ENCODE measurements around the gene IL15. TPM values are rescaled to one million over a fixed set of nuclear protein-coding genes. Genes with fewer than 3 reads are reported as not detected.

IL15 gene
- total RNA-seq, 1 donor from 2014 or later: 9.0 TPM

GRCh38 chr4:141697116-141697515 lies 60.7 kb downstream of the IL15 start:
- DNase-seq (ENCODE audit: low read depth): no peak
- Histone ChIP-seq H3K36me3 (ENCODE audit: control insufficient read depth, insufficient read depth, low read length) (no peaks in the 10 kb centered on the region), H3K27me3 (ENCODE audit: control insufficient read depth, insufficient read depth, low read length) (no peaks in the 10 kb centered on the region), H3K4me3 (ENCODE audit: low read depth, low read length) (no peak overlapping the region)
- no peak for TF ChIP-seq CTCF (IDR thresholded peaks at IDR 0.05; ENCODE audit: insufficient read depth, low read length, poor library complexity, severe bottlenecking)

DNA sequence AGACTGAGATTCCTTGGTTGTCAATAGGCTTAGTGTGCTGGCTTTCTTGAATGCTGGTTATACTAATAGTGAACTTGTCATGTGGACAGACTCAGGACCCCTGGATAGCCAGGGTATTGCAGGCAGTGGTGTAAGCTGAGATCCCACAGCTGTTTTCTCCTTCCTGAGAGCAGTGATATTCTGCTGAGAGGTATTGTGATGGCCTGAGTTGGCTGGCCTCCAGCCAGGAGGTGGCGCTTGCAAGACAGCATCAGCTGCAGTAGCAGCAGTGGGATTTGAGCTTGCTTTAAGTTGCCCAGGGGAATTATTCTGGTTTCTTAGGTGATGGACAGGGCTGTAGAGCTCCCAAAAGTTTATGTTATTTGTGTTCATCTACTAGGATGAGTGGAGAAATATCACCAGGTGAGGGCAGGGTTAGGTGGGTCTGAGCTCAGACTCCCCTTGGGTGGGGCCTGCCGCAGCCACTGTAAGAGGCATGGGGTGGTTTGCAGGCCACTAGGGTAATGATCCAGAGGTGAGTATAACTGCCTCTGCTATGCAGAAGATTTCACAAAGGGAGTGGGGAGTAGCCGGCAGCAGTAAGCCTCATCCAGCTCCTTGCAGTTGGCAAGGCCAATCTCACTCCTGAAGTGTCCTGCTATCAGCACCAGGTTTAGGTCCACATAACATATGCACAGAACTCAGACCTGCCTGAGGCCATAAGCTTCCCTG lies 66.2 kb downstream of the IL15 start:
- peak; percentile 10 for TF ChIP-seq CTCF (IDR thresholded peaks at IDR 0.05; ENCODE audit: insufficient read depth, low read length, poor library complexity, severe bottlenecking)
- Histone ChIP-seq H3K36me3 (ENCODE audit: control insufficient read depth, insufficient read depth, low read length) (no peaks in the 10 kb centered on the region), H3K4me3 (ENCODE audit: low read depth, low read length) (no peak overlapping the region), H3K27me3 (ENCODE audit: control insufficient read depth, insufficient read depth, low read length) (no peaks in the 10 kb centered on the region)
- DNase-seq (ENCODE audit: low read depth): no peak

DNA sequence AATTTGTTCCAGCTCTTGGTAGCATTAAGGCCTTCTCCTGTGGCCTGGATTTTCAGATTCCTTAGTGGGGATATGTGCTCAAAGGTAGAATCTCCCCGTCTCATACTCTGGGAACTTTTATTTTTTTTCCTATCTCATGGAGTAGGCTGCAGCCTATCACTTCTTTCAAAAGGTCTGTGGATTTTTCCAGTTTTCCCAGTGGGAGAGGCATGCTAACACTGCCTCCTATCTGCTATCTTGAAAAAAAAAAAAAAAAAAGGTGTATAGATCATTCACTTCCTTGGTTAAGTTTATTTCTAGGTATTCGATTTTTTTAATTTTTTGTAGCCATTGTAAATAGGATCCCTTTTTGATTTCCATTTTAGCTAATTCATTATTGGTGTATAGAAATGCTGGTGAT lies 67.1 kb downstream of the IL15 start:
- TF ChIP-seq CTCF (IDR thresholded peaks at IDR 0.05; ENCODE audit: insufficient read depth, low read length, poor library complexity, severe bottlenecking): no peak
- Histone ChIP-seq H3K27me3 (ENCODE audit: control insufficient read depth, insufficient read depth, low read length) (no peaks in the 10 kb centered on the region), H3K4me3 (ENCODE audit: low read depth, low read length) (no peak overlapping the region), H3K36me3 (ENCODE audit: control insufficient read depth, insufficient read depth, low read length) (no peaks in the 10 kb centered on the region)
- DNase-seq (ENCODE audit: low read depth): no peak

DNA sequence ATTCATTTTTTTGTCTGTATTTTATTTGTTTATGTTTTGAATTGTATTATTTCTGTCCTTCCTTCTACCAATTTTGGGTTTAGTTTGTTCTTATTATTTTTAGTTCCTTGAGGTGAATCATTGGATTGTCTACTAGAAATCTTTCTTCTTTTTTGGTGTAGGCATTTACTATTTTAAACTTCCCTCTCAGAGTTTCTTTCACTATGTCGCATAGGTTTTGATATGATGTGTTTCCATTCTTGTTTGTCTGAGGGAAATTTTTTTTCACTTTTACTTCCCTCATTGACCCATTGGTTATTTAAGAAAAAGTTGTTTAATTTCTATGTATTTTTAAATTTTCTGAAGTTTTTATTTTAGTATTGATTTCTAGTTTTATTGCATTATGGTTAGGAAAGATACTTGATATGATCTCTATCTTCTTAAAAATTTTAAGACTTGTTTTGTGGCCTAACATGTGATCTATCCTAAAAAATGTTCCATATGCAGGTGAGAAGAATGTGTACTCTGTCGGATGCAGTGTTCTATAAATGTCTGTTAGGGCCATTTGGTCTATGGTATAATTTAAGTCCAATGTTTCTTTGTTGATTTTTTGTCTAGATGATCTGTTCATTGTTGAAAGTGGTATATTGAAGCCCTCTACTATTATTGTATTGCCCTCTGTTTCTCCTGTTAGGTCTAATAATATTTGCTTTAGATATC lies 68.8 kb downstream of the IL15 start:
- DNase-seq (ENCODE audit: low read depth): no peak
- no peaks in the 10 kb centered on the region for H3K36me3 ChIP-seq (ENCODE audit: control insufficient read depth, insufficient read depth, low read length)
- no peak for TF ChIP-seq CTCF (IDR thresholded peaks at IDR 0.05; ENCODE audit: insufficient read depth, low read length, poor library complexity, severe bottlenecking)
- no peaks in the 10 kb centered on the region for H3K27me3 ChIP-seq (ENCODE audit: control insufficient read depth, insufficient read depth, low read length)
- H3K4me3 ChIP-seq (ENCODE audit: low read depth, low read length): no peak overlapping the region

GRCh38 chr4:141705747-141706377 lies 69.5 kb downstream of the IL15 start:
- no peak for DNase-seq (ENCODE audit: low read depth)
- H3K36me3 ChIP-seq (ENCODE audit: control insufficient read depth, insufficient read depth, low read length): no peaks in the 10 kb centered on the region
- TF ChIP-seq CTCF (IDR thresholded peaks at IDR 0.05; ENCODE audit: insufficient read depth, low read length, poor library complexity, severe bottlenecking): no peak
- no peak overlapping the region for H3K4me3 ChIP-seq (ENCODE audit: low read depth, low read length)
- no peaks in the 10 kb centered on the region for H3K27me3 ChIP-seq (ENCODE audit: control insufficient read depth, insufficient read depth, low read length)

All from kidney epithelial cell (primary cell).